Keratinocyte (primary cell): Measurements from ENCODE around the gene COL16A1. TPM values are rescaled to one million over a fixed set of nuclear protein-coding genes. Genes with fewer than 3 reads are reported as not detected.

ENCODE experiments used
- DNase-seq: peaks from one replicate; pipeline ENCODE4 v3.0.0-alpha.2; 2011; ENCODE audit warnings: low read depth, missing footprints, low spot score
- FAIRE-seq: peaks from 2 replicates; lab custom pipeline; 2011; peaks lifted over from hg19 to GRCh38; lab: Jason Lieb, UNC
- H2AFZ ChIP-seq: 2 replicates; pipeline ENCODE4 v1.6.0; 2012; ENCODE audit warnings: low read length, control low read depth, inconsistent platforms; ENCODE audit not compliant: control insufficient read depth
- H3K27ac ChIP-seq: 2 replicates; pipeline ENCODE4 v1.5.1; 2011; ENCODE audit warnings: low read length; ENCODE audit not compliant: control insufficient read depth, insufficient read depth
- H3K27me3 ChIP-seq: 3 replicates; pipeline ENCODE4 v1.6.0; 2011; ENCODE audit warnings: low read length; ENCODE audit not compliant: control insufficient read depth, insufficient read depth; ENCODE audit errors: extremely low read depth
- H3K36me3 ChIP-seq, 2 experiments: 2 replicates in 1 of 2; 3 replicates in 1 of 2; pipeline ENCODE4 v1.5.1; 2011; ENCODE audit warnings: low read length in 2 of 2, mild to moderate bottlenecking in 1 of 2; ENCODE audit not compliant: control insufficient read depth in 2 of 2, insufficient read depth in 2 of 2; ENCODE audit errors: extremely low read depth in 1 of 2
- H3K4me1 ChIP-seq: 3 replicates; pipeline ENCODE4 v1.5.1; 2011; ENCODE audit warnings: low read length; ENCODE audit not compliant: control insufficient read depth, insufficient read depth; ENCODE audit errors: extremely low read depth
- H3K4me2 ChIP-seq: 3 replicates; pipeline ENCODE4 v1.6.0; 2011; ENCODE audit warnings: low read depth, low read length; ENCODE audit not compliant: control insufficient read depth, insufficient read depth; ENCODE audit errors: extremely low read depth
- H3K4me3 ChIP-seq, 3 experiments: fragments of 200-600 bp in 1 of 3; sonication (generic) in 1 of 3; 2 replicates in 2 of 3; 3 replicates in 1 of 3; pipeline ENCODE4 v1.5.1; 2011 to 2016; ENCODE audit warnings: low read length in 3 of 3, mild to moderate bottlenecking in 3 of 3, control low read depth in 2 of 3, inconsistent platforms in 1 of 3, low read depth in 1 of 3, mixed read lengths in 1 of 3, mixed run types in 1 of 3, moderate library complexity in 1 of 3; ENCODE audit not compliant: control insufficient read depth in 2 of 3, insufficient read depth in 2 of 3; ENCODE audit errors: extremely low read depth in 1 of 3
- H3K79me2 ChIP-seq: 2 replicates; pipeline ENCODE4 v1.6.0; 2012; ENCODE audit warnings: low read length; ENCODE audit not compliant: control insufficient read depth, insufficient read depth
- H3K9ac ChIP-seq: 3 replicates; pipeline ENCODE4 v1.6.0; 2011; ENCODE audit warnings: low read length; ENCODE audit not compliant: control insufficient read depth, insufficient read depth; ENCODE audit errors: extremely low read depth
- H3K9me1 ChIP-seq: 3 replicates; pipeline ENCODE4 v1.6.0; 2011; ENCODE audit warnings: low read length; ENCODE audit not compliant: control insufficient read depth, insufficient read depth; ENCODE audit errors: extremely low read depth
- H3K9me3 ChIP-seq: 2 replicates; pipeline ENCODE4 v1.5.1; 2012; ENCODE audit warnings: low read depth, low read length; ENCODE audit not compliant: control insufficient read depth
- H4K20me1 ChIP-seq: 3 replicates; pipeline ENCODE4 v1.6.0; 2011; ENCODE audit warnings: low read length; ENCODE audit not compliant: control insufficient read depth, insufficient read depth; ENCODE audit errors: extremely low read depth
- CTCF ChIP-seq, 3 experiments: IDR thresholded peaks in 1 of 3; conservative IDR thresholded peaks in 1 of 3; optimal IDR thresholded peaks in 1 of 3; 2 replicates in 2 of 3; 3 replicates in 1 of 3; pipeline versions ENCODE3 to v1.5.1; 2011; ENCODE audit warnings: low read length in 3 of 3, mild to moderate bottlenecking in 3 of 3, moderate library complexity in 2 of 3, control low read depth in 1 of 3, inconsistent platforms in 1 of 3; ENCODE audit not compliant: insufficient read depth in 2 of 3; ENCODE audit errors: extremely low read depth in 1 of 3
- EZH2 ChIP-seq: IDR thresholded peaks from one replicate; pipeline ENCODE4 v1.6.1; 2012; ENCODE audit warnings: inconsistent platforms, mild to moderate bottlenecking, low read length, moderate library complexity
- dilution Hi-C: fragments of 300-500 bp; cut with MboI; formaldehyde crosslinking; loops from one replicate; pipeline ENCODE4 v1.7.0; 2020; ENCODE audit warnings: low sequenced_read_pairs; ENCODE audit not compliant: extremely low pct_ligation_motif_present
- polyA plus RNA-seq, 5 experiments: library from polyadenylated mRNA; depleted of rRNA in 3 of 5; stranded (reverse) in 3 of 5; stranded (forward) in 1 of 5; unstranded in 1 of 5; fragments of >200 nt; gene quantifications; 1 replicate in 1 of 5; 2 replicates in 3 of 5; 3 replicates in 1 of 5; pipeline versions ENCODE4 v1.2.1 to v1.2.3, GENCODE V29; 2011 to 2012; ENCODE audit warnings: missing spikeins in 2 of 5, low read depth in 1 of 5, low replicate concordance in 1 of 5

The COL16A1 gene
- polyA plus RNA-seq, 1 donor (not counting 4 experiments of a cell fraction or from before 2014, with no cell fraction given), result 43.4 TPM

GRCh38 chr1:31643976-31644559 is 59.7 kb downstream of the COL16A1 start:
- H3K9me3 ChIP-seq, result no peaks in the 10 kb centered on the region
- H3K4me1 ChIP-seq, result peaks cover 48% of the 10 kb centered on the region
- H3K27ac ChIP-seq, result peak overlapping the region; percentile 99
- no peak for TF ChIP-seq CTCF (optimal IDR thresholded peaks at IDR 0.05 in 1 of 3, IDR thresholded peaks at IDR 0.05 in 1 of 3, conservative IDR thresholded peaks at IDR 0.05 in 1 of 3; ENCODE audit: extremely low read depth in 1 of 3, insufficient read depth in 2 of 3, low read length in 3 of 3)
- peak; percentile 48 for DNase-seq
- peaks cover 46% of the 10 kb centered on the region for H3K79me2 ChIP-seq
- peak; percentile 57 for FAIRE-seq
- dilution Hi-C loops, result no loop called here
- H3K9me1 ChIP-seq, result no peaks in the 10 kb centered on the region
- peak overlapping the region; percentile 100 for H3K4me2 ChIP-seq
- no peaks in the 10 kb centered on the region for H4K20me1 ChIP-seq
- H3K27me3 ChIP-seq, result no peaks in the 10 kb centered on the region
- H3K36me3 ChIP-seq, result peaks cover 0 to 23% of the 10 kb centered on the region in 2 experiments
- H3K9ac ChIP-seq, result peak overlapping the region; percentile 99
- peak overlapping the region; percentile 99 for H2AFZ ChIP-seq
- peak overlapping the region; percentile 71 to 99 (median 92) for H3K4me3 ChIP-seq

- no peak overlapping the region for H2AFZ ChIP-seq
- no peak overlapping the region for H3K9ac ChIP-seq
- dilution Hi-C loops, result no loop called here
- peaks cover 6% of the 10 kb centered on the region for H4K20me1 ChIP-seq
- FAIRE-seq (no peak), DNase-seq (no peak)
- H3K79me2 ChIP-seq, result peaks cover 56% of the 10 kb centered on the region
- peaks cover 0 to 23% of the 10 kb centered on the region in 2 experiments for H3K36me3 ChIP-seq
- H3K4me1 ChIP-seq, result peaks cover 50% of the 10 kb centered on the region
- peak overlapping the region; percentile 7 for H3K4me2 ChIP-seq
- TF ChIP-seq CTCF (optimal IDR thresholded peaks at IDR 0.05 in 1 of 3, IDR thresholded peaks at IDR 0.05 in 1 of 3, conservative IDR thresholded peaks at IDR 0.05 in 1 of 3; ENCODE audit: extremely low read depth in 1 of 3, insufficient read depth in 2 of 3, low read length in 3 of 3) (no peak), EZH2 (no peak)
- no peaks in the 10 kb centered on the region for H3K9me1 ChIP-seq
- no peaks in the 10 kb centered on the region for H3K9me3 ChIP-seq
- no peak overlapping the region for H3K4me3 ChIP-seq
- no peak overlapping the region for H3K27ac ChIP-seq
- H3K27me3 ChIP-seq, result no peaks in the 10 kb centered on the region
These were observed 60.9 kb downstream of the COL16A1 start for GRCh38 chr1:31642897-31643296.
